ENCODE measurements around the gene MYLK4.

DNA sequence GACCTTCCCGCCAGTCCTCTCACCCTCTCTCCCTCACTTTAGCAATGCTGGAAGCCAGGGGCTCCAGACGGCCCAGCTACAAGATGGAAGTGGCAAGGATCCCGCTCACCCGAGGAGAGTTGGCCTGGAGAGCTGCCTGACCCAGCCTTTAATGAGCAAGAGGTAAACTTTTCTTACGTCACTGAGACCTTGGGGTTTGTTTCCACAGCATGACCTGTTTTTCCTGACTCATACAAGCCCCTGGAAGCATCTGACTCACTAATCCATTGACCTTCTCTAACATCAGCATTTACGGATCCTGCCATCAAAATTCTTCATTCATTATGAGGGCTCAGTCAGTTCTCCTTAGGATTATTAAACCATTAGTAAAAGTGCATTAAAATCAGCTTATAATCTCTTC, 120.4 kb downstream of the MYLK4 start:
- TF ChIP-seq POLR2AphosphoS5 (IDR thresholded peaks at IDR 0.05; ENCODE audit: borderline replicate concordance, low read depth, low read length): no peak
- no peak for TF ChIP-seq EZH2 (IDR thresholded peaks at IDR 0.05)

All from SK-N-MC (cell line).